CD4-positive, alpha-beta T cell treated with Interferon alpha-2 for 1 hour (primary cell): Measurements from ENCODE around the gene ATXN1L.
"Not testable (repeated sequence)": the region's sequence is repeated elsewhere in the genome, so short reads cannot be mapped to it uniquely, and the experiment has no call there.

Source experiments
- DNase-seq, 2 donors: peaks; one replicate each; pipeline ENCODE4 v3.0.0-alpha.2; 2020 to 2022

ATXN1L gene

DNA sequence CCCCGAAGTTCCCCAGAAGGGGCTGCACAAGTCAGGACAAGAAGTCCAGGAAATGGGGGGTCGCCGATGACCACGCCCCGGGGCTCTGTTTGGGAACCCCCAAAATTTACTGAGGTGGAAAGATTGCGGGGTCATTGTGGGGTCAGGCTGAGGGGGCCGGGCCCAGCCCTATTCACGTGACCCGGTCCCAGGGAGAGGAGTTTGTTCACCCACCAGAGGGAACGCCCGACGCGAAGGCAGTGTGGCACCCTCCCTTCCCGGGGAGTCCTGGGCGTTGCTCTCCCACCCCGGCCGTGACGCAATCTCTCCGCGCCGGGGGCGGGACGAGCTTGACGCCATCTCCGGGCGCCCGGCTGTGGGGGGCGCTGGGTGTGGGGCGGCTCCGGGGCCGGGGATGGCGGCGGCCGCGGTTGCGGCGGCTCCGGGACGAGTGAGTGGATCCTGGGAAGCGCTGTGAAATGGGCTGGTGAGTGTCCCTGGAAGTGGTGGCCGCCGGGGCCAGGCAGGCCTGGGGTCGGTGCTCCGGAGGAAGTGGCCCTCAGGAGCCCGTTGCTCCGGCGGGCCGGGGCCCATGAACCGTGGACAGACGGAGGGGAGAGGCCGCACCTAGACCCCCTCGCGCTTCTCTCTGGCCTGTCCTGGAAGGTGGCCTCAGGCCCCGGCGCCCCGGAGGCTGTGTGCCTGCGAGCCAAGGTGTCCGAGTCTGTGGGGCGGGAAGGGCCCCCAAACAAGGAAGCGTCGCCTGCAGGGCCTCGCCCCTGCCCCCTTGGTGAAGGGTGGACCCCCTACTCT lies at the start of gene ATXN1L:
TSS of gene ATXN1L (plus strand) at position 338 of the 792 bp plus-strand sequence. CDS start 3,765 bp downstream, outside the sequence.
- DNase-seq = peak; percentile 93 to 96

GRCh38 chr16:71796501-71797097 lies 49.2 kb upstream of the ATXN1L start:
- DNase-seq = no peak

DNA sequence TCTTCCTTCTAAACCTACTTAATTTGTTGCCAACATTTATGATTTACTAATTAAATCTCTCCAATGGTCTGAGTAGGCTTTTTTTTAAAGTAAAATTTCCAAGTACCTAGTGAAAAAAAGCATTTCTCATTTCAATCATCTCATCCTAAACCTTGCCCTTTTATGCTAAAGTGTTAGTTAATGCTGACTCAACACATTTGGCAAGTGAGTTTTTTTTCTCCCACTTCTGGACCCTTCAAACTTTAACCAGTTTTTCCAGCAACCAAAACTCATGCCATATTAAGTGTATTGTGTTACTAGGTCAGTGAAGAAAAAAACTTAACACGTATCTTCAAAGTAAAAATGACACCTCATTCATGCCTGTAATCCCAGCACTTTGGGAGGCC lies 42.5 kb upstream of the ATXN1L start:
- DNase-seq = no peak

GRCh38 chr16:71807905-71808592 lies 37.7 kb upstream of the ATXN1L start:
- DNase-seq = no peak

DNA sequence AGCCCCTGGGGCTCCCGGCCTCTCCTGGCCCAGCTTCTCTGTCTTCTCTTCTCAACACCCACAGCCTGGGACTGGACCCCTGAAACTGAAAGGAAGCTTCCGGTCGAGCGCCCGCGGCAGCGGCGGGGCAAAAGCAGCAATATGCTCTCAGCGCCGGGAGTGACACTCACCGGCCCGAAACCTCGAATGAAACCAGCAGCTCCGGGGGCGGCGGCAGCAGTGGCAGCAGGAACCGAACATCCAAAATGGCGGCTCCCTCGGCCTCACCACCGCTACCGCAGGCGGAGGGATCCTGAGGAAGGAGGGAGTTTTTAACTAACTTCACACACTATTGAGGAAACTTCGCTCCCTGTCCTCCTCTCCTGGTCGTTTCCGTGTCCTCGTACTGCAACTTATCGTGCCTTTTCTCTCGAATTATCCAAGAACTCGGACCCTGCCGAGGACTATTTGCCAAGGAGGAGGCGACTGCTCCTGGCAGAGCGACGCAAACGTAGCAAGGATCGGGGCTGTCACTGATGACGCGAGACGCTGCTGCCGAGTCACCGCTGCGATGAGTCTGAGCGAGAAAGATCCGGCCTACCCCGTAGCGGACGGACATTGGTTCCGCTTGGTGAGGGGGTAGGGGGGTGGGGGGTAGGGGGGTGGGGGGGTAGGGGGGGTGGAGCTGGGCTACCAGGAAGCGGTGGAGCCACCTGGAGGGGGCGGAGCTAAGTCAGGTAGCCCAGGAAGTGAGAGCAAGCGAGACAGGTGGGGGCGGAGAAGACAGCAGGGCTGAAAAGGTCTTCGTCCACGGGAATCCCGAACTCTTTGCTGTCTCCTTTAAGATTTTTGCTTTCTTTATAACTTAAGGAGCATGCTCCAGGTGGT lies 37.0 kb upstream of the ATXN1L start, which contains the start of gene AP1G1:
TSS of gene AP1G1 (minus strand) at position 242 of the 867 bp plus-strand sequence. CDS start 19,355 bp downstream, outside the sequence.
- DNase-seq = peak; percentile 97 to 98

DNA sequence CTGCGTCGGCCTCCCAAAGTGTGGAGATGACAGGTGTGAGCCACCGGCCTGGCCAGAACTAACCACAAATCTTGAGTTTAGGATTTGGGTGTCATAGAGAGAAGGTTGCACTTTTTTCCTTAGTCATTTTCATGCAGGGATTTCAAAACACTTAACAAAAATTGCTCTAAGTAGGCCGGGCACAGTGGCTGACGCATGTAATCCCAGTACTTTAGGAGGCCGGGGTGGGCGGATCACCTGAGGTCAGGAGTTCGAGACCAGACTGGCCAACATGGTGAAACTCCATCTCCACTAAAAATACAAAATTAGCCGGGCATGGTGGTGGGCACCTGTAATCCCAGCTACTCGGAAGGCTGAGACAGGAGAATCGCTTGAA lies 35.6 kb upstream of the ATXN1L start:
- DNase-seq = peak in 1 of 2 donors; percentile 3

GRCh38 chr16:71811261-71811803 lies 34.4 kb upstream of the ATXN1L start:
- peak in 1 of 2 donors; percentile 35 for DNase-seq

GRCh38 chr16:71817155-71817500 lies 28.6 kb upstream of the ATXN1L start:
- DNase-seq = not testable (repeated sequence)

DNA sequence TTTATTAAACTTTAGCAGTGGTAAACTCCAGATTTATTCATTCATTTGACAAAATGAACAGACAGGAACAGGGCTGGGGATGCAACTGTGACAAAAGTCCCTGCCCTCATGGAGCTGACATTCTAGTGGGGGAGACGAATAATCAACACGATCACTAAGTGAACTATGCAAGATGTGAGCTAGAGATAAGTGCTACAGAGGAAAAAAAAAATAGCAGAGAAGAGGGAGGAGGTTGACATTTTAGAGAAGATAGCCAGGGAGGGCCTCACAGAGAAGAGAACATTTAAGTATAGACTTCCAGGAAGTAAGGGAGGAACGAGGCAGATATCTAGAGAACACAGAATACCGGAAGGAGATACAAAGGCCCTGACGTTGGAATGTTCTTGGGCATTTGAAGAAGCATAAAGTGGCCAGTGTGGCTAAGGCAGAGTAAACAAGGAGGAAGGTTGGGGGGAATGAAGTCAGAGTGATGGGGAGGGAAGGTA lies 19.2 kb upstream of the ATXN1L start:
- DNase-seq = no peak

DNA sequence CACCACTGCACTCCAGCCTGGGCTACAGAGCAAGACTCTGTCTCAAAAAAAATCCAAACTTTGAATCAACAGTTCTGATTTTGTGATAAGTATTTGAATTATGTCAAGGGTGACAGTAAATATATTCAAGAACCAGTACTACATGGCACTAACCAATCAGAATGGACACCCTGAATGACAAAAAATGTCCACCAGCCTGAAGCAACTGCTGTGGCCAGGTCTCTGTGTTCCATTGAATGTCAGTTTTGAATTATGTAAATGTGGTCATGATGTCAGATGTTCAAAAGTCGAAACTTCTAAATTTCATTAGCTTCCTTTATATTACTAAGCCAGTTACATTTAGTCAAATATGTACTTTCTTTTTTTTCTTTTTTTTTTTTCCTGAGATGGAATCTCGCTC lies 15.4 kb upstream of the ATXN1L start:
- DNase-seq = no peak

- not testable (repeated sequence) for DNase-seq
These were observed 14.1 kb upstream of the ATXN1L start for GRCh38 chr16:71831698-71832097.

DNA sequence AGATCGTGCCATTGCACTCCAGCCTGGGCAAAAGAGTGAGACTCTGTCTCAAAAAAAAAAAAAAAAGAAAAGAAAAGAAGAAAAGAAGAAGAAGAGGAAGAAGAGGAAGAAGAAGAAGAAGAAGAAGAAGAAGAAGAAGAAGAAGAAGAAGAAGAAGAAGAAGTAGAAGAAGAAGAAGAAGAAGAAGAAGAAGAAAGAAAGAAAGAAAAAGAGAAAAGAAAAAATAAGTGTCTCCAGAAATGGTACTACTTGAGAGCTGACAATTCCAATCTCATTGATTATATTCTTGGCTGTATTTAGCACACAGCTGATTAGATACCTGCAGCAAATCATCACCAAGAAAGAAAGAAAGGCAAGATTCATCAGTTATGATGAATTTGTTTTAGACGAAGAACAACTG lies 13.7 kb upstream of the ATXN1L start:
- not testable (repeated sequence) for DNase-seq

DNA sequence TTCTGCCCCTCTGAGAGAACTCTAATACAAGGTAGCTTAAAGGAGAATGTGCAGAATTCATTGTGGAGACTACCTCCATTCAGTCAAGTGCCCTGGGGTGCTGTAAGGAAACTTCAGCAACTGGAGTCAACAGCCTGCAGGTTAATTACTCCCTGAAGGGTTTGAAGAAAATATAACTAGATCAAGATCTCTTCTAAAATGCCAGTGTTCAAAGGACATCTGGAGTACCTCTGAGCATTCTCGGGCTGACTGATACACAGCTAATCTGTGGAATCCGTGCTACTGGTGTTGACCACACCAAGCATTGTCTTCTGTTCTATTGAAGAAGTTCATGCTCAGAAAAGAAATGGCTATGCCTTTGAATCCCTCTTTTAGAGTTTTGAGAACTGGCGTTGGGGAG lies 11.5 kb upstream of the ATXN1L start:
- no peak for DNase-seq

DNA sequence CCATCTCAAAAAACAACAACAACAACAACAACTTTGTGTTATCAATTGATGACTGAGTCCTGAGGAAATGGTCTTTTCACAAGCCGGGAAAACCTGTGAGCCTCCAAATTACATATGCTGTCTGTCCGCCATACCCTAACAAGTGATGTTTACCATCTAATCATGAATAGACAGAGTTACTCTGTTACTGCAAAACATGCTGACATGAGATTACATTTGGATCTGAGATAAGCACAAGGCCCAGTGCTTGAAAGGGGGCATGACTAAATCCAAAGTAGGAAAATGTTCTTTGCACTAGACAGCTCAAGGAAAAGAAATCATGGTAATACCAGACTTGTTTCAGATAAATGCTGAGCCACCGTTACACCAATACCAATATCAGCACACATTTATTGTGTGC lies 8.6 kb upstream of the ATXN1L start:
- DNase-seq = no peak

GRCh38 chr16:71840052-71840451 lies 5.7 kb upstream of the ATXN1L start:
- DNase-seq = no peak

- DNase-seq = no peak
These were observed 2.2 kb upstream of the ATXN1L start for GRCh38 chr16:71843572-71843971.

DNA sequence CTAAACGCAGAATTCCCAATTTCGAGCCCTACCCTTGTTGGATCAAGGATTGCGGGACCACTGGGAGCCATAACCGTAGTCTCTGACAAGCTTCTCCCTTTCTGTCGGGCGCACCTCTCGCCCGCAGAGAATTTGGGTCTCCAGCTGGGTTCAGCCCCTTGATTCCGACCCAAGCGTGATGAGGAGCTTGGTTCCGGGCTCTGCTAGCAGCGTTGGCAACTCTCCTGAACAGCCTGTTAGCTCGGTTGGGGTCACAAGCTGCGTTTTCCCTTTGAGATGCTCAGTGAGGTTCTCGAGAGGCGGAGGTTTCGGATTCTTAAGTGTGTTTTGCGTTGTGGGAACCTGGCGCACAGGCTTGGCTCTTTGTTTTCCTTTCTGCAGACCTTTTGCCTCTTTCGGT lies 655 bp downstream of the ATXN1L start:
- peak in 1 of 2 donors; percentile 26 for DNase-seq

DNA sequence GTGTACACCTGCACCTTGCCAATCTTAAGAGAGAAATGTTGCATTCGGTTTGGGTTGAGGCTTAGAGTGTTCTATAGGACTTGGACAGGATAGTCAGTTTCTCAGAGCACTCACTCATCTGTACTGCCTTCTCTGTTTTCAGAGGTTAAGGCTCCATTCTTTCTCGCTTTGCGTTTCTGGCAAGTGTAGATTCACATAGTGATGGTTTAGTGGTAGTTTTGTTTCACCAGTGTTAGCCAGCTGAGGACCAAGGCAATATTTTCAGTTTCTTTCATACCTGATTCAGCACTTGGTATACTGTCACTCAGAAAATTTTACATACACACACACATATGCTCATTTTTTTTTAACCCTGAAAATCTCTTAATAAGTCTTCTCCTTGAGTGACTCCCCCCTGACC lies 1.3 kb downstream of the ATXN1L start:
- no peak for DNase-seq

DNA sequence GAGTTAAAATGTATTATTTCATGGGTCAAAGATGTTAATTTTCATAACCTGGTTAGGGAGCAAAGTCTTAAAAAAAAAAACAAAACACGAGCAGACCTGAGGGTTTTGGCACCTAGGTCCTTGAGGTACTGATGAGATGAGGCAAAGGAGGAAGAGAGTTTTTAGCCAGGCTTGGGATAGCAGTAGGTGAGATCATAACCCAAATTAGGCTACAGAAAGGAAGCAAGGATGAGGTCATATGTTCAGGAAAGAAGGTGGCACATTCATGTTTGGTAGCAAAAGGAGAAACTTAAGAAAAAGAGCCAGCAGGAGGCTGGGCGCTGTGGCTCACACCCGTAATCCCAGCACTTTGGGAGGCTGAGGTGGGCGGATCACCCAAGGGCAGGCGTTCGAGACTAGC lies 2.8 kb downstream of the ATXN1L start:
- no peak for DNase-seq

GRCh38 chr16:71851746-71852145 lies 6.0 kb downstream of the ATXN1L start:
- no peak for DNase-seq

- no peak for DNase-seq
These were observed 6.4 kb downstream of the ATXN1L start for GRCh38 chr16:71852158-71852557.

DNA sequence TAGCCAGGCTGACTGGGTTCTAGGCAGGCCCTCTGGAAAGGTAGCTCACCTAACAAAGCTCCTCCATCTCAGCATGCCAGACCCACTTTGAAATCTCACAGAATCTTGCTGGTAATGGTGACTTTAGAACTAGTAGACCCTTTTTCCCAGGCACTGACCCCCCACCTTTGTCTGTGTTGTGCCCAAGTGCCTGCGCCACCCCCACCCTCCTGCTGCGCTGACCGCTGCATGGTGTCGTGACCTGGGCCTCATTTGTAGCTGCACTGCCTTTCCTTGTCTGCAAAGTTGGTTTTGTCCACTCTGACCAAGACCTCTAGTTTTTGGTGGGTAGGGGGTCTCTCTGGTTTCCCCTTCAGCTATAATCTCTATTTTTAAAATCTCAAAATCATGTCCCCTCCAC lies 6.8 kb downstream of the ATXN1L start:
- no peak for DNase-seq
